Suprapubic skin (tissue), 4 donors: ENCODE data around the gene DCK. TPM values are rescaled to one million over a fixed set of nuclear protein-coding genes. Genes with fewer than 3 reads are reported as not detected.

Experiments
- DNase-seq, 2 donors: peaks; one replicate each; pipeline ENCODE4 v3.0.0-alpha.2; 2019; ENCODE audit warnings: low spot score in 2 of 2
- H3K27ac ChIP-seq: fragments of 200-600 bp; sonication (generic); one replicate; pipeline ENCODE4 v1.5.1; 2019
- H3K27me3 ChIP-seq: fragments of 200-600 bp; sonication (generic); one replicate; pipeline ENCODE4 v1.5.1; 2019
- H3K36me3 ChIP-seq: fragments of 200-600 bp; sonication (generic); one replicate; pipeline ENCODE4 v1.5.1; 2019
- H3K4me1 ChIP-seq: fragments of 200-600 bp; sonication (generic); one replicate; pipeline ENCODE4 v1.5.1; 2019
- H3K4me3 ChIP-seq: fragments of 200-600 bp; sonication (generic); one replicate; pipeline ENCODE4 v1.5.1; 2019; ENCODE audit warnings: mild to moderate bottlenecking
- H3K9me3 ChIP-seq: fragments of 200-600 bp; sonication (generic); one replicate; pipeline ENCODE4 v1.5.1; 2019
- EP300 ChIP-seq: sonication (generic); formaldehyde crosslinking; IDR thresholded peaks from one replicate; pipeline ENCODE4 v1.6.1; 2017; ENCODE audit warnings: antibody characterized with exemption
- POLR2A ChIP-seq, 2 donors: fragments of 450-650 bp; IDR thresholded peaks; one replicate each; pipeline ENCODE4 v1.6.1; 2017; ENCODE audit warnings: antibody characterized with exemption in 2 of 2, mild to moderate bottlenecking in 2 of 2, moderate library complexity in 2 of 2
- POLR2AphosphoS5 ChIP-seq, 3 donors: sonication (generic); formaldehyde crosslinking; IDR thresholded peaks; one replicate each; pipeline ENCODE4 v1.6.1; 2017; ENCODE audit warnings: antibody characterized with exemption in 3 of 3
- WGBS: methylation state at CpG from one replicate; pipeline ENCODE4 v1.1.5; 2018; 5-methylcytosine and 5-hydroxymethylcytosine counted together
- total RNA-seq, 4 donors: library from RNA; depleted of rRNA; stranded (reverse); fragments of >200 nt; gene quantifications; one replicate each; pipeline ENCODE4 v1.1.0, GENCODE V29; 2016
- TF ChIP-seq, protein P1 (sequence below), 2 donors: fragments of 200-600 bp in 1 of 2; fragments of 450-650 bp in 1 of 2; sonication (generic) in 1 of 2; IDR thresholded peaks; one replicate each; pipeline ENCODE4 v1.5.1; 2016 to 2019; ENCODE audit warnings: antibody characterized with exemption in 2 of 2, mild to moderate bottlenecking in 1 of 2, moderate library complexity in 1 of 2

The DCK gene
- total RNA-seq, 4 donors from 2014 or later, result 7.7 to 19.6 (median 15.8) TPM

DNA sequence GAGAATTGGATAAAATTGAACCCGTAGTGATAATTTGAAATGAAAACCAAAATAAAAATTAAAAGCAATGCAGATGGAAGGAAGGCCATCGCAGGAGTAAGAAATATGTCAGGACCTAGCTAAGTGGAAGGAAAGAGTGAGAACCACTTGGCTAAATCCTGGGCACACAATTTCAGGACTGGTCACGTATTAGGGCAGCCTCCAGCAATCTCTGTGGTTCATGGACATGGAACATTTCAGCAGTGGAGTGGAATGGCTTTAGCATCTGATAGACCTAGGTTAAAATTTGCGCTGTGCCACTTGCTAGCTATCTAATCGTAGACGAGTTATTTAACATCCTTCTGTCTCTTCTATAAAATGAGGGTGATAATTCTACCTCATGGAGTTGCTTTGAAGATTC, 71.1 kb downstream of the DCK start:
- Histone ChIP-seq H3K9me3 (no peaks in the 10 kb centered on the region), H3K27ac (no peak overlapping the region), H3K36me3 (no peaks in the 10 kb centered on the region), H3K4me1 (no peaks in the 10 kb centered on the region), H3K4me3 (no peak overlapping the region), H3K27me3 (no peaks in the 10 kb centered on the region)
- TF ChIP-seq POLR2A (IDR thresholded peaks at IDR 0.05) (no peak), EP300 (no peak), POLR2AphosphoS5 (IDR thresholded peaks at IDR 0.05) (no peak)
- TF ChIP-seq, protein P1, sequence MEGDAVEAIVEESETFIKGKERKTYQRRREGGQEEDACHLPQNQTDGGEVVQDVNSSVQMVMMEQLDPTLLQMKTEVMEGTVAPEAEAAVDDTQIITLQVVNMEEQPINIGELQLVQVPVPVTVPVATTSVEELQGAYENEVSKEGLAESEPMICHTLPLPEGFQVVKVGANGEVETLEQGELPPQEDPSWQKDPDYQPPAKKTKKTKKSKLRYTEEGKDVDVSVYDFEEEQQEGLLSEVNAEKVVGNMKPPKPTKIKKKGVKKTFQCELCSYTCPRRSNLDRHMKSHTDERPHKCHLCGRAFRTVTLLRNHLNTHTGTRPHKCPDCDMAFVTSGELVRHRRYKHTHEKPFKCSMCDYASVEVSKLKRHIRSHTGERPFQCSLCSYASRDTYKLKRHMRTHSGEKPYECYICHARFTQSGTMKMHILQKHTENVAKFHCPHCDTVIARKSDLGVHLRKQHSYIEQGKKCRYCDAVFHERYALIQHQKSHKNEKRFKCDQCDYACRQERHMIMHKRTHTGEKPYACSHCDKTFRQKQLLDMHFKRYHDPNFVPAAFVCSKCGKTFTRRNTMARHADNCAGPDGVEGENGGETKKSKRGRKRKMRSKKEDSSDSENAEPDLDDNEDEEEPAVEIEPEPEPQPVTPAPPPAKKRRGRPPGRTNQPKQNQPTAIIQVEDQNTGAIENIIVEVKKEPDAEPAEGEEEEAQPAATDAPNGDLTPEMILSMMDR (IDR thresholded peaks at IDR 0.05), result no peak
- 89% methylated on average over 6 of the region's 6 CpGs for WGBS
- DNase-seq, result no peak

- no peak for DNase-seq
- no peaks in the 10 kb centered on the region for H3K4me1 ChIP-seq
- no peaks in the 10 kb centered on the region for H3K27me3 ChIP-seq
- WGBS, result 91% methylated on average over 2 of the region's 2 CpGs
- no peak overlapping the region for H3K27ac ChIP-seq
- no peaks in the 10 kb centered on the region for H3K9me3 ChIP-seq
- H3K4me3 ChIP-seq, result no peak overlapping the region
- TF ChIP-seq EP300, result no peak
- TF ChIP-seq, protein P1 (IDR thresholded peaks at IDR 0.05), result no peak
- no peak for TF ChIP-seq POLR2AphosphoS5 (IDR thresholded peaks at IDR 0.05)
- no peak for TF ChIP-seq POLR2A (IDR thresholded peaks at IDR 0.05)
- H3K36me3 ChIP-seq, result no peaks in the 10 kb centered on the region
Observed at GRCh38 chr4:71065991-71066510, 72.6 kb downstream of the DCK start.

- no peak overlapping the region for H3K27ac ChIP-seq
- H3K36me3 ChIP-seq, result no peaks in the 10 kb centered on the region
- WGBS, result 81% methylated on average over 4 of the region's 4 CpGs
- H3K27me3 ChIP-seq, result no peaks in the 10 kb centered on the region
- TF ChIP-seq POLR2A (IDR thresholded peaks at IDR 0.05), result no peak
- TF ChIP-seq, protein P1 (IDR thresholded peaks at IDR 0.05), result no peak
- no peak for TF ChIP-seq EP300
- no peaks in the 10 kb centered on the region for H3K9me3 ChIP-seq
- no peak for DNase-seq
- no peak overlapping the region for H3K4me3 ChIP-seq
- H3K4me1 ChIP-seq, result no peaks in the 10 kb centered on the region
Observed at GRCh38 chr4:71066737-71067716, 73.6 kb downstream of the DCK start.

GRCh38 chr4:71069063-71069462, 75.6 kb downstream of the DCK start:
- Histone ChIP-seq H3K4me3 (no peak overlapping the region), H3K9me3 (no peaks in the 10 kb centered on the region), H3K4me1 (no peaks in the 10 kb centered on the region), H3K36me3 (no peaks in the 10 kb centered on the region), H3K27ac (no peak overlapping the region), H3K27me3 (no peaks in the 10 kb centered on the region)
- TF ChIP-seq POLR2AphosphoS5 (IDR thresholded peaks at IDR 0.05) (no peak), POLR2A (IDR thresholded peaks at IDR 0.05) (no peak), EP300 (no peak)
- TF ChIP-seq, protein P1 (IDR thresholded peaks at IDR 0.05), result no peak
- WGBS, result 64% methylated on average over 1 of the region's 1 CpG
- DNase-seq, result no peak

DNA sequence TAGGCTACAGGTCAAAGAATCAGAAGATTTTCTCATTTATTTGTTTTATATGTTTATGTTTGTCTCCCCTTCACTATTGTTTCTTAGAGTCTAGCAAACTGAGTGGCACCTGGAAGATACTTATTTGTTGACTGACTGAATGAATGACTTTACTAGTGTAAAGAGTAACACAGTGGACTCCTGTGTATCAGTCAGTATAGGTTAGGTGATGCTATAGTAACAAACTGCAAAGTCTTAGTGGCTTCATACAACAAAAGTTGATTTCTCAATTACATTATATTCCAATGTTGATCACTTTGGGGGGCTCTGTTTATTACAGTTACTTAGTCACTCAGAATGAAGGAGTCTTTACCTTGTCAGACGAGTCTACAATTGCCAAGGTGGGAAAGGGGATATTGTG, 76.6 kb downstream of the DCK start:
- no peaks in the 10 kb centered on the region for H3K4me1 ChIP-seq
- TF ChIP-seq POLR2A (IDR thresholded peaks at IDR 0.05) (no peak), EP300 (no peak), POLR2AphosphoS5 (IDR thresholded peaks at IDR 0.05) (no peak)
- TF ChIP-seq, protein P1 (IDR thresholded peaks at IDR 0.05), result no peak
- WGBS, result 84% methylated on average over 1 of the region's 1 CpG
- no peak for DNase-seq
- H3K9me3 ChIP-seq, result no peaks in the 10 kb centered on the region
- no peaks in the 10 kb centered on the region for H3K27me3 ChIP-seq
- H3K27ac ChIP-seq, result no peak overlapping the region
- H3K4me3 ChIP-seq, result no peak overlapping the region
- no peaks in the 10 kb centered on the region for H3K36me3 ChIP-seq
